ENCODE results near the gene ADIPOR1.
"Not testable (repeated sequence)": the region's sequence is repeated elsewhere in the genome, so short reads cannot be mapped to it uniquely, and the experiment has no call there.

ADIPOR1 gene

DNA sequence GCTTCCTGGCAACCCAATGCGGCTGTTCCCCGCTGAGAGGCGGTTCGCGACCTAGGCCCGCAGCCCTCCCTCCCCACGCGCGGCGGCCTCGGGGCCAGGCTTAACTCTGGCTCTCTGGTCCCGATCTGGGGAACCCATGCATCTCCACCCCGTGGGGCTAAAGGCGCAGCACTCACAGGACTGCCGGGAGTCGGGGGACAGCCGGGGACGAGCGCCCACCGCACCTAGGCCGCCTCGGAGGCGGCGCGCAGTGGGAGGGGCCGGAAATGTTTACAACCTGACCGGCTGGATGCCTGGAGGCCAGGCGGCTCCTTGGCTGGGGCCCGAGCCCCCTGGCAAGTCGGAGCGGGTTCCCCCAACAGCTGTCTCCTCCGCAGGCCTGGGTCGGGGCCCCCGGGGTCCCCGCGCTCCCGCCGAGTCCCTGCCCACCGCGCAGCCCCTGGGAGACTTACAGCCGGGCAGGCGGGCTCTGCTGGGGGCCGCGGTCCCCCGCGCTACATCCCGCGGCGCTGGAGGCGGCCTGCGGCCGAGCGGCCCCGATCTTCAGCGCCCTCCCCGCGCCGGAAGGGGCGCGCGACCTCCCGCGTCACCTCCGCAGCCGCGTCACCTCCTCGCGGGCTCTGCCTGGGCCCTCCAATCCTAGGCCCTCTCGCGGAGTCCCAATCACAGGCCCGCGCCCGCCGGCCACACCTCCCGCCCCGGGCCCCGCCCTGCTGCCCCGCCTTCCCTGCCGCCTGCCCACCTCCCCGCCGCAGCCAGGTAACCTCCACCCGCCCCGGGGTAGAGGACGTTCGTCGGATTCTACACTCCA is at the start of gene ADIPOR1:
ADIPOR1 (minus strand) TSS at position 580 of the 811 bp plus-strand sequence. CDS start 7,242 bp downstream, outside the sequence.
- DNase-seq, result peak; percentile 74 to 88

- DNase-seq, result peak; percentile 95 to 98
These were observed 49.1 kb upstream of the ADIPOR1 start, which contains the start of gene TMEM183A for GRCh38 chr1:203006948-203007871. Gene TMEM183A, plus strand, starts transcription at chr1:203007374. Its CDS starts 92 bp downstream, at chr1:203007466.

GRCh38 chr1:203005395-203006142 is 47.5 kb upstream of the ADIPOR1 start:
- DNase-seq, result not testable (repeated sequence)

- DNase-seq, result no peak
These were observed 44.8 kb upstream of the ADIPOR1 start for GRCh38 chr1:203002951-203003350.

DNA sequence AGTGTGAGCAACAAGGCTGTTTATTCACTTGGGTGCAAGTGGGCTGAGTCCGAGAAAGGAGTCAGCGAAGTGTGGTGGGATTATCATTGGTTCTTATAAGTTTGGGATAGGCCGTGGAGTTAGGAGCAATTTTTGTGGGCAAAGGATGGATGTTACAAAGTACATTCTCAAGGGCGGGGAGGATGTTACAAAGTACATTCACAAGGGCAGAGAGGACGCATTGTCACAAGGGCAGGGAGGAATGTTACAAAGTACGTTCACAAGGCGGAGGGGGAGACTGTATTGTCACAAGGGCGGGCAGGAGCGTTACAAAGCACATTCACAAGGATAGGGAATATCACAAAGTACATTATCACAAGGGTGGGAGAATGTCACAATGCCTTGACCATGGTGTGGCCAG is 43.9 kb upstream of the ADIPOR1 start:
- DNase-seq, result no peak

DNA sequence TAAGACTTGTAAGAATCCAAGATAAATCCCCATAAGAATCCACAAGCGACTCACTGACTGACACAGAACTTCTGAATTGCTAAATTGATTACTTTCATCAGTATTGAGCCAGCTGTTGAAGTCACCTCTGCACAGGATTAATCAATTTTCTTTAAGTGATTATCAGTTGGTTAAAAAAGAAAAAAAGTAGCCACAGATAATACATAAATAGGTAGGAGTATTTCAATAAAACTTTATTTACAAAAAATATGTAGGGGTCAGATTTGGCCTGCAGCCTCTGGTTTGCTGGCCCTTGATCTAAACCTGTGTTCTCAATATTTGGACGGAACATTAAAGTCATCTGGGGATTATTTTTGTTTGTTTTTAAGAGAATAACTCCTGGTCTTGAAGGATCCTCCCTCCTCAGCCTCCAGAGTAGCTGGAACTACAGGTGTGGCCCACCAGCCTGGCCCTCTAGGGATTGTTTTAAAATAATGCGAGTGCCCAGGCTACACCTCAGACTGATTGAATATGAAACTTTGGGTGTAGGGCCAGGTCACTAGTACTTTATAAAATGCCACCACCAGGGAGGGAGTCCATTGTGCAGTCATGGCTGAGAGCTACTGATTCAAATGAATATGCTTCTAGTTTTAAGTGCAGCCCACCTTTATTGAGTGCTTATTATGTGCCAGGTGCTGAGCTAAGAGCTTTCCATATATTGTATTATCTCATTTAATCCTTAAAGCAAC is 42.3 kb upstream of the ADIPOR1 start:
- no peak for DNase-seq

GRCh38 chr1:202998836-202999750 is 41.0 kb upstream of the ADIPOR1 start:
- DNase-seq, result peak in 1 of 2 experiments; percentile 44

DNA sequence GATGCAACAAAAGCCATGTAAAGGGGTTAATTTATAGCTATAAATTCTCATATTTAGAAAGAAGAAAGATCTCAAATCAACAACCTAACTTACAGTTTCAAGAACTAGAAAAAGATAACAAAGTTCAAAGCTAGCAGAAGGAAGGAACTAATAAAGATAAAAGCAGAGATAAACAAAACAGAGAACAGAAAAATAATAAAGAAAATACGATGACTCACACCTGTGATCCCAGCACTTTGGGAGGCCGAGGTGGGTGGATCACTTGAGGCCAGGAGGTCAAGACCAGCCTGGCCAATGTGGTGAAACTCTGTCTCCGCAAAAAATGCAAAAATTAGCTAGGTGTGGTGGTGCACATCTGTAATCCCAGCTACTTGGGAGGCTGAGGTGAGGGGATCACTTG is 36.6 kb upstream of the ADIPOR1 start:
- DNase-seq, result no peak

DNA sequence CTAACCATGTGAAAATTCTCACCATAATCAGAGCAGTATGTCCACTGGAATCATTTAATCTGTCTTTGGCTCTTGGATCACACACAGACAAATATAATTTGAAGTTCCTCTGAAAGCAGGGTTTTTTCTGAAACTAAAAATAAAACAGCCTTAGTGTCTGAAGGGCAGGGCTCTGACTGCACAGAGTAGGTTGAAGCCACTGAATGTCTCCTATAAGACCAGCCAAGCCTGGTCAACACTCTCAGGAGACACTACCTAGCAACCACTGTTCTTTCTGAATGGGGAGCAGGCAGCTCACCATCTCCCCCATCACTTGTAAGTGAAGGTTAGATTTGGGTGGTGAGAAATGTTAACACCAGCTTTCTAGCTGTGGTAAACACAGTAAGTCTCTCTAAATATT is 33.0 kb upstream of the ADIPOR1 start:
- no peak for DNase-seq

GRCh38 chr1:202989879-202990278 is 31.8 kb upstream of the ADIPOR1 start:
- no peak for DNase-seq

GRCh38 chr1:202987922-202988583 is 29.9 kb upstream of the ADIPOR1 start:
- no peak for DNase-seq

GRCh38 chr1:202987255-202987654 is 29.1 kb upstream of the ADIPOR1 start:
- no peak for DNase-seq

DNA sequence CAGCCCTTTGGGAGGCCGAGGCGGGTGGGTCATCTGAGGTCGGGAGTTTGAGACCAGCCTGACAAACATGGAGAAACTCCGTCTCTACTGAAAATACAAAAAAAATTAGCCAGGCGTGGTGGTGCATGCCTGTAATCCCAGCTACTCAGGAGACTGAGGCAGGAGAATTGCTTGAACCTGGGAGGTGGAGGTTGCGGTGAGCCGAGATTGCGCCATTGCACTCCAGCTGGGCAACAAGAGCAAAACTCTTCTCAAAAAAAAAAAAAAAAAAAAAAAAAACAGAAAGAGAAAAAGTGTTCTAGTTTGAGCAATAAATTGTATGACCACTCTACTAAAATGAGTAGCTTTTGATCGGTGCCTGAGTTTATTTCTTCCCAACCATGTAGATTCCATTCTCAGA is 28.0 kb upstream of the ADIPOR1 start:
- not testable (repeated sequence) for DNase-seq

DNA sequence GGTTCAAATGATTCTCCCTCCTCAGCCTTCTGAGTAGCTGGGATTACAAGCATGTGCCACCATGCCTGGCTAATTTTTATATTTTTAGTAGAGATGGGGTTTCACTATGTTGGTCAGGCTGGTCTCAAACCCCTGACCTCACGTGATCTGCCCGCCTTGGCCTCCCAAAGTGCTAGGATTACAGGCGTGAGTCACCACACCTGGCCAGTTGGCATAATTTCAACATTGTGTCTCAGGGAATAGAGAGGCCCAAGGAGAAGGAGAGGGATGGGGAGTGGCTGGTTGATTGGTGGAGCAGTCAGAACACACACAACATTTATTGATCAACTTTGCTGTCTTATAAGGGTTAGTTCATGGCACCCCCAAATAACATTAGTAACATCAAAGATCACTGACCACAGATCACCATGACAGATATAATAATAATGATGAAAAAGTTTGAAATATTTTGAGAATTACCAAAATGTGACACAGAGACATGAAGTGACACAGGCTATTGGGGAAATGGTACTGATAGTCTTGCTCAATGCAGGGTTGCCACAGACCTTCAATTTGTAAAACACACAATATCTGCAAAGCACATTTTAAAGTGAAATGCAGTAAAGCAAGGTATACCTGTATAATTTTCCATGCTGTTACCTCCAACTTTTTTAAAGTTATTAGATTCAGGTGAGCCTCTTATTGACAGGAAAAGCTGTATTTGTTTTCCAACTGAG is 24.8 kb upstream of the ADIPOR1 start:
- no peak for DNase-seq

DNA sequence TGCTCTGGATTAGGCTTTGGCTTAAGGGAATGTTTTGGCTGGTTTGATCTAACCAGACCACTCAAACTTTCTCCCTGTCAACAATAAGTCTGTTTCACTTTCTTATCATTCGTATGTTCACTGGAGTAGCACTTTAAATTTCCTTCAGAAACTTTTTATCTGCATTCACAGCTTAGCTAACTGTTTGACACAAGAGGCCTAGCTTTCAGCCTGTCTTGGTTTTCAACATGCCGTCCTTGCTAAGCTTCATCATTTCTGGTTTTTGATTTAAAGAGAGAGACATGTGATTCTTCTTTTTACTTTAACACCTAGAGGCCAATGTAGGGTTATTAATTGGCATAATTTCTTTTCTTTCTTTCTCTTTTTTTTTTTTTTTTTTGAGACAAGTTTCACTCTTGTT is 23.8 kb upstream of the ADIPOR1 start:
- DNase-seq, result no peak

DNA sequence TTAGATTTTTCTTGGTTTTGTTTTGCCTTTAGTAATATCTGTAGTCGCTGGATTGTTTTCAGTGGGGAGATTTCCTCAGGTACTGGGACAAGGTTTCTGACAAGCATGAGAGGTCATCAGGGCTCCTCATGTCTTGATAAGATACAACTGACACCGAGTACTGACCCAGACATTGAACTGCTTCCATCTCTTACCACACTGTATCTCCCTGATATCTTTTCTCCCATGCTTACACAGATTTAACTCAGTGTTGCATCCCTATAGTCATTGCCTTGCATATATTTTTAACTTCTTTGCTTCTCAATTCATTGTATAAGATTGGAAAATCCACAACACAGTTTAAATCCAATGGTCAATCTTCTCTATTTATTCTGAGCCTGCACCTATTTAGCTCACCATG is 21.3 kb upstream of the ADIPOR1 start:
- no peak for DNase-seq

DNA sequence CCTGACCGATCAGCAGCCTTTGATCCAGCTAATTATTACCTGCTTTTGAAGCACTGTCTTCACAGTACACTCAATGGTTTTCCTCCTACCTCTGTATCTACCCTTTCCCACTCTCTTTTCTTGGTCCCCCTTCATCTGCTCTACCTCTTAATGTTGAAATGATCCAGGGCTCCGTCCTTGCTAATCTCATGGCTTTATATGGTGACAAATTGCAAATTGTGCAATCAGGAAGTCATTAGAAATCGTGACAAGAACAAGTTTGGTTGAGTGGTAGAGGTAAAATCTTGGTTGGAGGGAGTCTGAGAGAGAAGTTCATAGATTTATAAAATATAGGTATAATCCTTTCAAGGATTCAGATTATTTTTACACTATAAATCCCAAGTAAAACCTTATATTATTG is 18.5 kb upstream of the ADIPOR1 start:
- DNase-seq, result no peak

DNA sequence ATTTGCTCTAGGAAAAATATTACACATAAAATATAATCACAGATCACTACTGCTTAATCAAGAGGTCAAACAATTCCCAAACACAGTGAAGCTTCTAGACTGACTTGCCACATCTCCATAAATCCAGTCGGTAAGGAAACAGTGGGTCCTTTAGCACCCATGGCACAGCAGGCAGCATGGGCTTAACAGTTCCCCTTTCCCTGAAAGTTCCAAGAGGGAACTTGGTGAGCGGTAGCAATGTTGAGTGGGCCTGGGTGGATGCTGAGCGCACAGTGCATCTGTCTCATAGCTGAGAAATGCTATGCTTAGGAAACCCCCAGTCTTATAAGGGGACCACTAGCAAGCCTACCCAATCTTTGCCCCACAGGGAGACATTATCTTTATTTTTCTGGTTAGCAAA is 16.7 kb upstream of the ADIPOR1 start:
- no peak for DNase-seq

- no peak for DNase-seq
These were observed 13.9 kb upstream of the ADIPOR1 start for GRCh38 chr1:202972046-202972445.

GRCh38 chr1:202968895-202969295 is 10.8 kb upstream of the ADIPOR1 start:
- DNase-seq, result peak; percentile 21 to 51

Measured in NCI-H1930 (cell line).